ENCODE measurements around the gene CHCHD4.
"Not testable (repeated sequence)": the region's sequence is repeated elsewhere in the genome, so short reads cannot be mapped to it uniquely, and the experiment has no call there.

CHCHD4 gene

DNA sequence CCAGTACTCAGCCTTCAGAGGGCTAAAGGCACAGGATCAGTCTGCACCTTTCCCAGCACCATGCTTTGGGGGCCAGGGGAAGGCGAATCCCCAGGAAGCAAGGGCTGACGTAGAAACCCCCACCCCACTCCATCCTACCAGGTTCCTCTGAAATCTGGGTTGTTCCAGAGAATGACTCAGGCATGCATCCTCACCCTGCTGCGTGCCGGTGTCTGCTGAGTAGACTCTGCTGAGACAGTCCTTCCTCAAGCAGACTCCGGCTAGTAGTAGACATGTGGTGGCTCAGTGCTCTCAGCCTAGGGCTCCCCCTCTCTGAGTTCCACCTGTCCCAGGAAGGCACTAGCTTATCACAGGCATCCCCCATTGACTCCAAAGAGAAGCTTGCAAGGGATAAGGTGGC is 9.2 kb upstream of the CHCHD4 start:
- DNase-seq = no peak

GRCh38 chr3:14133188-14133800 is 8.6 kb upstream of the CHCHD4 start:
- DNase-seq = no peak

GRCh38 chr3:14132689-14133088 is 8.0 kb upstream of the CHCHD4 start:
- no peak for DNase-seq

DNA sequence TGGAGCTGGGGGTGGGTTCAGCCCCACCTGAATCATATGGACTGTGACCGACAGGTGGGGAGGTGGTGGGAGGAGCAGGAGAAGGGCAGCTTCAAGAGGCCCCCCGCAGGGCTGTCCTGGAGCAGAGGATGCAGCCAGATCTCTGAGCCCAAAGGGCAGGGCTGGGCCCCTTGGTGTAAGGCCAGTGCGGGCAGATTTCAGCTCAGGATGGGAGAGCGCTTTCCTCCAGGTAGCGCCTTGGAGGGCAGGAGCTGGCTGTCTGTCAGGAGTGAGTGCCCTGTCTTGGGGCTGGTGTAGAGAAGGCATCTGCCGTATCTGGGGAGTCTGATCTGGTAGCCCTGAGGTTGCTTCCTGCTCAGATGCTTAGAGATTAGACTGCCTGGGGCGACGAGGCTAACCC is 7.5 kb upstream of the CHCHD4 start:
- no peak for DNase-seq

GRCh38 chr3:14131134-14131533 is 6.5 kb upstream of the CHCHD4 start:
- no peak for DNase-seq

DNA sequence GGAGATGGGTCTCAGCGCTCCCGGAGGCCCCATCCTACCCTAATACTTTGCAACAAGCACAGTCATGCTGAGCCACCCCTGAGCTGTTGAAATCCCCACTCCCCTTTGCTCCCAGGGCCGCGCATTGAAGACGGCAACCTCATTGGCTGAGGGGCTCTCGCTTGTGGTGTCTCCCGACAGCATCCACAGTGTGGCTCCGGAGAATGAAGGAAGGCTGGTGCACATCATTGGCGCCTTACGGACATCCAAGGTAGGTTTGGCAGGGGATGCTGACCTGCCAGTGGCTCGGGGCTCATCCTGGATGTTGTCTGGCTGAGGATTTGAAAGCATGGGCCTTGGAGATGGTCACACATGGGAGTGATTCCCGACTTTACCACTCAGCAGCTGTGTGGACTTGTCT is 6.0 kb upstream of the CHCHD4 start:
- DNase-seq = no peak

- DNase-seq = no peak
These were observed 5.6 kb upstream of the CHCHD4 start for GRCh38 chr3:14130230-14130629.

GRCh38 chr3:14129296-14129695 is 4.6 kb upstream of the CHCHD4 start:
- DNase-seq = no peak

DNA sequence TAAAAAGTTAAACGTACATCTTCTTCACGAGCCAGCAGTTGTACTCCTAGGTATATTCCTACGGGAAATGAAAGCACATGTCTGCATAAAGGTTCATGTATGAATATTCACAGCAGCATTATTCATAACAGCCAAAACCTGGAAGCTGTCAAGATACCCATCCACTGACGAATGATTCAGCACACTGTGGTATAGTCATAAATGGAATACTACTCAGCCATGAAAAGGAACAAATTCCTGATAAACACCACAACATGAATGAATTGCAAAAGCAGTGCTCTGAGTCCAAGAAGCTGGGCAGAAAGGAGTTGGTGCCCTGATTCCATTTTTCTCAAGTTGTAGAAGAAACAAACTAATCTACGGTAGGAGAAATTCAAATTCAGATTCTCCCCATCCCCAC is 4.1 kb upstream of the CHCHD4 start:
- no peak for DNase-seq

DNA sequence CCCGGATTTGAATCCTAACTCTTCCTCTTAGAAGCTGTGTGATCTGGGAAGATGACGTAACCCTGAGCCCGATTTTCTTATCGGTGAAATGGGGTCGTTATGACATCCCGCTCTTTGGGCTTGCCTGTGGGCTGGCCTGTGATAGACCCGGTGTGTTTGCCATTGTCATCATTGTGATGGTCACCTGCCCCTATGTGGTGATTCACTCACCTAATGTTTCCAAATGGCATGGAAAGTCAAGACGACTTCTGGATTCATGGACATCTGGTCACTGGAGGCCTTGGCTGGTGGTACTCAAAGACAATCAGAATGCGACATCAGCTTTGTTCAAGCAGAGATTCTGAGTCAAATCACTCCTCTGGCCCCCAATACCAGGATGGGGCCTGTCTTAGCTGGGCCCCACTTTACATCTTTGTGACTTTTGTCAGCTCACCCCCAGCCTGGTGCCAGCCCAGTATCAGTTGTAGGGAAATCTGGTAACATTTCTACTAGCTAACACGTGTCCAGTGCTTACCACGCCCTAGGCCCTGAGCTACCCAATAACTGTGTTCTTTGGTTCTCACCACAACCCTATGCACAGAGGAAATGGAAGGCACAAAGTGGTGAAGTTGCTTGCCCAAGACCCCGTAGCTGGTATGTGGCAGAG is 3.0 kb upstream of the CHCHD4 start:
- DNase-seq = no peak

- DNase-seq = no peak
These were observed 2.3 kb upstream of the CHCHD4 start for GRCh38 chr3:14126887-14127505.

GRCh38 chr3:14126017-14126886 is 1.6 kb upstream of the CHCHD4 start:
- no peak for DNase-seq

GRCh38 chr3:14125193-14126016 is 735 bp upstream of the CHCHD4 start:
- no peak for DNase-seq

DNA sequence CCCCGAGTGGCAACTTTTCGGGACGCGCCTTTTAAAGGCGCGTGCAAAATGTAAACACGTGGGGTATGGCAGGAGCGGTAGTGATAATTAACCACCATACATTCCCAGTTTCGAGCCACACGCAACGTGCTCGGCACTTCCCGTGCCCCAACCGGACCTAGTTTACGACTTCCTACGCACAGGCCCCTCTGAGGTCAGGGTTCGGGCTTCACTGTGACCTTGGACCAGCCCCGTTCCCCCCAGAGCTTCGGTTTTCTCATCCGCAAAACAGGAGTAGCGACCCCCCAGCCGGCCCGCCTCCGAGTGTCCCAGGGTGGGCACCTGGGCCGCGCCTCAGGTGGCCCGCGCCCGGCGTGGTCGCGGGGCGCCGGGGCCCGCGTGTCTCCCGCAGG is 451 bp downstream of the CHCHD4 start:
- DNase-seq = no peak

- DNase-seq = no peak
These were observed 1.1 kb downstream of the CHCHD4 start for GRCh38 chr3:14123308-14124222.

DNA sequence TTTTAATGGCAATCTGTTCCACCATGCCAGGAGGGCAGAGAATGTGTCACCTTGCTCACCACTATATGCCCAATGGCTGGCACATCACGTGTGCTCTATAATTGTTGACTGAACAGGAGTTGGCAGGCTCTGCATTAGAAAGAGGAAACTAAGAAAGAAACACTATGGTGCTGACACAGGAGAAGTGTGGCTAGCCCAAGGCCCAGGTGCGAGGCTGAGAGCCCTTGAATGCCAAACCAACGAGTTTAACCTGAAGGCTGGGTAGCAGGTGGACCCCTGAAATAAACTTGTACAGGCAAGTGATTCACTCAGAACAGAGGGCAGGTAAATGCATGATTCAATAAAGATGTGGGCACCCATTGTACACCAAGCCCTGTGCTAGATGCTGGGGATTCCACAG is 2.4 kb downstream of the CHCHD4 start:
- DNase-seq = no peak

- no peak for DNase-seq
These were observed 2.8 kb downstream of the CHCHD4 start for GRCh38 chr3:14121859-14122258.

GRCh38 chr3:14120921-14121448 is 3.7 kb downstream of the CHCHD4 start:
- DNase-seq = not testable (repeated sequence)

DNA sequence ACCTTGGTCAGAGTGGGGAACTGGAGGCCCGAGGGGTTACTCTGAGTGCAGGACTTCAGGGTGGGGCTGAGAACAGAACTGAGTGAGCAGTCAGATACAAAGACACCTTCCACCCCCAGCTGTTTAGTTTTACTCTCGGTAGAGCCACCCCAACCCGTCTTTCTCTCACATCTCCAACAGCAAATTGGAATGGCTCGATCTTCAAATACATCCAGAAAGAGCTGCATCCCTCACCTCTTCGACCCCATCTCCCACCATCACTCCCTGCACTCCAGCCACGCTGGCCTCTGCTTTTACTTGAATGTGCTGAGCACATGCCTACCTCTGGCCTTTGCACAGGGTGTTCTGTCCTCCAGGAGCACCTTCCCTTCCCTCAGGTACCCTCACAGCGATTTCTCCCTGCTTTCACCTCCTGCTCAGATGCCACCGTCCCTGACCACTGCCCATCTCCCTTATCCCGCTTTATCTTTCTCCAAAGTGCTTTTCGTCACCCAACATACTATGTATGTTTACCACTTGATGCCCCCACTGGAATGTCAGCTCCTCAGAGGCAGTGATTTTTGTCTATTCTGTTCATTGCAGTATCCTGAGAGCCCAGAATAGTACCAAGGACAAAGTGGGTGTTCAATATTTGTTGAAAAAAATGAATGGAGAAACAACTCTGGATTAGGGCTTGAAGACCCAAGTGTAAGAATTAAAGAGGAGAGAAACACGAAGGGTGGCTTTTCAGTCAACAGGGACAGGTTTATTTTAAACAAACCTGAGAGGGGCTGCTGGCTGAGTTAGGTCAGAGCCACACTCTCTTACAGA is 4.4 kb downstream of the CHCHD4 start:
- DNase-seq = no peak

- no peak for DNase-seq
These were observed 5.0 kb downstream of the CHCHD4 start for GRCh38 chr3:14119651-14120050.

Measured in NCI-H1048 (cell line).